GM11168 (cell line): ENCODE data around the gene OPCML.

ENCODE experiments used
- in situ Hi-C: fragments of 300-500 bp; cut with MboI; formaldehyde crosslinking; loops from one replicate; pipeline ENCODE4 v1.12.0; 2022; ENCODE audit warnings: low sequenced_read_pairs; ENCODE audit not compliant: unreplicated experiment

OPCML gene

GRCh38 chr11:133107136-133107535 is 425.2 kb downstream of the OPCML start:
- in situ Hi-C loops = no loop called here

DNA sequence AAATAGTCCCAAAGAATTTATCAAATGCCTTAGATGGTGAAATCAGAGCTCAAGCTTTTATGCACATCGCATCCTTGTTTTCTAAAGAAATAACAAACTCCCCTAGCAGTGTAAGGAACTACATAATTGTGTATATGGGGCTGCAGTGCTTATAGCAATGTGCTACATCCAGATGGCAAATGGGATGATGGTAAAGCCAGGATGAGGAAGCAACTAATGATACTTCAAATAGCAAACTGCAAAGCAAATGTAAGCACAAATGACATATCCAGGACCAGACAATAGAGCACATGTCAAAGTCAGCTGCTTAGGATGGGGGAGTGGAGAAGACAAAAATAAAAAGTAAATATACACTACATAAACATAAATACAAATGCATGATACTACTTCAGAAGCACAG is 425.9 kb downstream of the OPCML start:
- in situ Hi-C loops = no loop called here

DNA sequence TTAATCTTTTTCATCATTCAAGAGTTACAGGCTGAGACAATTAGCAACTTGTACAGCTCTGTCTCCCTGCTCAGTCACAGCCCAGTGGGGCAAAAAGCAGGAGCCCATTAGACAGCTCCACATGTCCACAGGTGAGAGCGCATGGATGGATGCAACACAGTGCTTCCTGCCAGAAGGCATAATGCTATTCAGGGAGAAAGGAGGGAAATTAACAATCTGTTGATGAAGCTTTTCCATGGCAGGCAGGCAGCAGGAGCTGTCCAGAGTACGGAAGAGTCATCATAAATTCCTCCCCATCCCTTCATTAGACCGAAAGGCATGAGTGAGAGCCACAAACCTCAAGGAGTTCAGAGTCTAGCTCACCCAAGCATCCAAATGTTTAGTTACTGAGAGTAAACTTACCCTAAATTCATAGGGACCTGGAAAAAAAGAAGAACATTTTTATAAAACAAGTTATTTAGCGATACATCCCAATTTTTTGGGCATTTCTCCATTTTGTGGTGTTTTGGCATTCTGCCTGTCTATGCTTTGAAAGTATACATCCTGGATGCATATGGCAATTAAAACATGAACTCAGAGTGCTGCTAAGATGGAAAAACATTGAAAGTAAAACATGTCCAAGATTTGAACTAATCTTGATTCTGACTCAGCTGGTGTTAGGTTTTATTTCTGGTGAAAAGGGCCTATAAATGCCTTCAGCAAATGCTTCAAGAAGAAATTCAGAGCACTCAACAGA is 428.1 kb downstream of the OPCML start:
- in situ Hi-C loops = no loop called here

GRCh38 chr11:133096981-133097380 is 435.3 kb downstream of the OPCML start:
- in situ Hi-C loops = no loop called here

DNA sequence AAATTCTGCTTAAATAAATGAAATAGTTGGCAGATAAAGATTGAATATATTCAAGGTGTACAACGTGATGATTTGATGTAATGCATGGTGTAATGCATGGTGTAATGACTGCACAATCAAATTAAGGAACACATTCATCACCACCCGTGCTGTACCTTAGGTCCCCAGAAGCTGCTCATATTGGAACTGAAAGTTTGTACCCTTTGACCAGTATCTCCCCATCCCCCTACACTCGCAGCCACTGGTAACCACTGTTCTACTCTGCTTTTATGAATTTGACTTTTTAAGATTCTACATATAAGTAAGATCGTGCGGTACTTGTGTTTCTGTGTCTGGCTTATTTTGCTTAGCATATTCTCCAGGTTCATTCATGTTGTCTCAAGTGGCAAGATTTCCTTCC is 445.8 kb downstream of the OPCML start:
- in situ Hi-C loops = no loop called here

DNA sequence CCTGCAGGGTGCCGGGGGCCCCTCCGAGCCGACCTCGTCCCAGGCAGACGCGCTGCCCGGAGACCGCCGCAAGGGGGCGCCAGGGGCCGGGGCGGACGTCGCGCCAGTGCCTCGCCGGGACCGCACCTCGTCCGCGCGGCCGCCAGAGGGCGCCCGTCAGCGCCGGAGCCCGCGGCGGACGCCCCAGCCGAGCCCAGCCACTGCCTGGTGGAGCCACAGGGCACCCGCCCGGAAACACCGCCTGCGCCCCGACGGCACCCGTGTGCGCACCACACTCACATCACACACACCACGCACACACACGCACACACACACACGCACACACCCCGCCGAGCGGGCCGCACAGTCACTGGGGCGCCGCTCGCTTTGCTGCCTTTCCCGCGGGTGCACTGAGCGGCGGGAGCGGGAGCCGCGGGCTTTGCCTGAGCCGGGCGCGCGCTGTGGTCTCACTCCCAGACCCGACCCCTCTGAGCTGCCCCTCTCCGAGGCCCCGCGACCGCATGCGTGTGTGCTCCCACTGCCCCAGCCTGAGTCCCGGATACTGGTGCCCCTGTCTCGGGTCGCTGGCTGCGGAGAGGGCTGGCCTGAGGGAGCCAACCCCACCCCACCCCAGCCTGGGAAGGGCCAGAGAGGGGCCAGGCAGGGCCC is 449.3 kb downstream of the OPCML start:
- in situ Hi-C loops = no loop called here

- in situ Hi-C loops = no loop called here
Observed at GRCh38 chr11:133082453-133082781, 449.9 kb downstream of the OPCML start.

DNA sequence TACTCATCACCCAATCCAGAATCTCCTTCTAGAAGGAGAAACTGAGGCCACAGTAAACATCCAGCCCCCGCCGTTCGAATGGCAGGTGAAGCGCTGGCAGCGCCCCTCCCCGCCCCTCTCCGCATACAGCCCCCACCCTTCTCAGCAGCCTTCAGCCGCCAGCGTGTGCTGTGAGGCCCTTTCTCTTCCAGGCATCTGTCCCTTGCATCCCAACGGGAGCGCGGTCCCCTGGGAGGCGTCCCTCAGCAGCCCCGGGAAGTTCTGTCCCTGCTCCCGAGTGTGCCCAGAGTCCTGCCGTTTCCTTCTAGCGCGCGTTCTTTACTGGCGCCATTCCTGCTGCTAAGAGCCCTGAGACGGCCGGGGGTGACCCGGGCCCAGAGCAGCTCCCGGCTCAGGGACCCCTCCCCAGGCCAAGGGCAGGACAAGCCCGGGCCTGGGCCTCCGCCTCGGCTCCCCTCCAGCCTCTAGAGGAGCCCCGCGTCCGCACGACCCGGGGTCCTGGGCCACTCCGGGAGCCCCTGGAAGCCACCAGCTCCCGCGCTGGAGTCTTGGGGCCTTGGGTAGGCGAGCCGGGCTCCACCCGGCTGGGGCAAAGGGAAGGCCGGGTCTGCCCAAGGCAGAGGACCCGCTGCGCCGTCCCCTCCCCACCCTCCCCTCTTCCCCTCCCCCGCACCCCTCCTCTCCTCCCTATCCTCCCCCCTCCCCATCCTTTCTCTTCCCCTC is 450.4 kb downstream of the OPCML start:
- in situ Hi-C loops = no loop called here

GRCh38 chr11:133081020-133081419 is 451.3 kb downstream of the OPCML start:
- in situ Hi-C loops = no loop called here

DNA sequence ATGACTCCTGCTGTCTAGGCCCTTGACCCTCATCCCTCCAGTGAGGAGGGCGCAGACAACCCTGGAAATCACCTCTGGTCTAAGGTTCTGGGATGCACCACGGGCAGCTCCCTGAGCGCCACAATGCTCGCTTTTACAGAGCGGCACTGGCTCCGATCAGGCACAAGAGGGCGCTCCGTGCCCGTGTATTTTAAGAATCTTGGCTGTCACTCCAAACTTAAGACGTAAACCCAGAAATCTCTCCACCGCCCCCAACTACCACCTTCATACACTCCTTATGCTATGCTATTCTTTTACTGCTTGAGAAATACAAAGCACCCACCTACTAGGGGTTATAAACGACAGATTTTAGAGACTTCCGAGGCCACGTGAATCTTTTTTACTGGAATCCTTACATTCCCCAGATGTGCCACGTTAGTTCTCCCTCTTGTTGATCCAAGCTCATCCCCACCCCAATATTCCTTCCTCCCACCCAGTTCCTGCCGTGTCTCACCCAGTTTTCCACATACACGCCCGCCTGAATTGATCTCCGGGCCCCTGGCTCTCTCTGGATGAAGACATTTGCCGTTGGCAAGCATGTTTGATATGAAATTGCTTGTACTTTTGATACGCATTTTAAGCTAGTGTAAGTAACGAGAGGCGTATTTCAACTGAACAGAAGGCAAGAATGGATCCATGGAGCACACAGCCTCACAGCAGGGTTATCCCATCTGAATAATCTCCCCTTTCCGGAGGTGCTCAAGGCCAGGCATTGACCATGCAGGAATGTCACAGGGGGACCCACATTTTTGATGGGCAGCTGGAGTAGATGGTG is 453.5 kb downstream of the OPCML start:
- in situ Hi-C loops = no loop called here

DNA sequence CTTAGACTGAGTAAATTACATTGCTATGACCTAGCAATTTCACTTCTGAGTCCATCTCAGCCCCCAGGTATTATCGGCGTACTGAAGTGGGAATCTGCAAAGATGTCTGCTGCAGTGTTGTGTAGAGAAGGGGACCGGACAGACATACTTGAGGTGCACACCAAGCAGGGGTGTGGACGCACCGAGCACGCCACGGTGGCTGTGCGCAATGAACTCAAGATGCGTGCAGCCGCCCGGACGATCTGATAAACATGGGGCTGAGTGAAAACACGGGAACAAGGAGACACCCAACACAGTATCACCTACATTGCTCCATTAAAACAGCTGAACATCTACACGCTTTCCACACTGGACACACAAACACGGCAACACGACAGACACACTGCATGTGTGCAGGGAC is 454.3 kb downstream of the OPCML start:
- in situ Hi-C loops = no loop called here

DNA sequence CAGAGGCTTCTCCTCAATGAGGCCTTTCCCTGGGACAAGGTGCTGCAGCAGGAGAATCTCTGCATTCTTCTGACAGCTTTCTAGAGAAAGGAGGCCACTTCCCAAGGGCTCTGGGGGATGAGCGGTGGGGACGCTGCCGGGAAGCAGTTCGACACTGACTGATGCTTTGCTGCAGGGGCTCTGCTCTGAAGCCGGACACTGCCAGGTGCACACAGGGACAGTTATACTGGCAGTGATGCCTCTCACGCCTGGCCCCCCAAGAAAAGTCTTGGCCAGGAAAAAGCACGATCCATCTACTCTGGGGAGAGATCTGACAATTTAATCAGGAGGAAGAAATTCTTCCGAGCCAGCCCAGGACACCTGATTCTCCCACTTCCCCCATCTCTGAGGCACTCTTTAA is 456.9 kb downstream of the OPCML start:
- in situ Hi-C loops = no loop called here

DNA sequence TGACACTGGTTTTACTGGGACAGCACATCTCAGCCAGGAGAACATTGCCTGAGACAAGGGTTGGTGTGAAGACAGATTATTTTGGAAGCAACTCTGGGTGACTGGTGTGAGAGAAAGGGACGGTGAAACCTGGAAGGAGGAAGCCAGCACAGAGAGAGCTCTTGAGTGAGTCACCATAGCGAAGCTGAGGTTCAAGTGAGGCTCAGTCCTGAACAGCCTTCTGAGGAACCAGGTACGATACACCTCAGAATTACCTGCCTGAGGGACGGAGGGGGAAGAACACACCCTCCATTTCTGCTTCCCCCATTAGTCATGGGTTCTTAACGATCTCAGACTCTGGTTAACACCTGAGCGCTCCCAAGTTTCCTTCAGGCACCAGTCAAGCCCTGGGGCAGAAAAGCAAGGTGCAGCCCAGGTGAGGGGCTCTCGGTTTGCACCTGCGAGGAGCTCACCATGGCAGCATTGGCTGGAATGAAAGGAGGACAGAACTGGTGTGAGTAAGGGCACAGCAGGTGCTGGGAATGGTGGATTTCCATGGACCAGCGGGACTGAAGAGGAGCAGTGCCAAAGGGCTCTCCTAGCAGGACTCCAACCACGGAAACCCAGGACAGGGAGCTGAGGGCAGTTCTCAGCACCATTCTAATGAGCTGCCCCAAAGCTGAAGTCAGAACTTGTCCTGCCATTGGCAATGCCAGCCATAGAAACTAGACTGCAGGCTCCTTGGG is 459.3 kb downstream of the OPCML start:
- in situ Hi-C loops = no loop called here

- in situ Hi-C loops = no loop called here
Observed at GRCh38 chr11:133072378-133072777, 459.9 kb downstream of the OPCML start.

DNA sequence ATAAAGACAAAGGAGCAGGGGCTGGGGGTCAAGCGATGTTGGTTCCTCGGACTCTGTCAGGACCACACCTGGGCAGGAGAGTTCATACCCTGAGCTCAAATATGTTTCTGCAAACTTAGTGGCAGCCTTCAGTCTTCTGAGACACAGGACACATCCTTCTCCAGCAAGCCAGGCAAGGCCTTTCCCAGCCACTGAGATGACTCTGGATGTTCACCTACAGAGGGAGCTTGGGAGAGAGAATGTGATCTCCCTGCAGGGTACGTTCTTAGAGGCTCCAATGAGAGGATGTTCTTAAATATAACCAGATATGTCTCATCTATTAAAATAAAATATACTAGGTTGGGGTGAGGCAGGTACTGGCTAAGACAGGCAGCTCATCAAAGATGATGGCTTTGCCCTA is 461.5 kb downstream of the OPCML start:
- in situ Hi-C loops = no loop called here

GRCh38 chr11:133070021-133070713 is 462.1 kb downstream of the OPCML start:
- in situ Hi-C loops = no loop called here

DNA sequence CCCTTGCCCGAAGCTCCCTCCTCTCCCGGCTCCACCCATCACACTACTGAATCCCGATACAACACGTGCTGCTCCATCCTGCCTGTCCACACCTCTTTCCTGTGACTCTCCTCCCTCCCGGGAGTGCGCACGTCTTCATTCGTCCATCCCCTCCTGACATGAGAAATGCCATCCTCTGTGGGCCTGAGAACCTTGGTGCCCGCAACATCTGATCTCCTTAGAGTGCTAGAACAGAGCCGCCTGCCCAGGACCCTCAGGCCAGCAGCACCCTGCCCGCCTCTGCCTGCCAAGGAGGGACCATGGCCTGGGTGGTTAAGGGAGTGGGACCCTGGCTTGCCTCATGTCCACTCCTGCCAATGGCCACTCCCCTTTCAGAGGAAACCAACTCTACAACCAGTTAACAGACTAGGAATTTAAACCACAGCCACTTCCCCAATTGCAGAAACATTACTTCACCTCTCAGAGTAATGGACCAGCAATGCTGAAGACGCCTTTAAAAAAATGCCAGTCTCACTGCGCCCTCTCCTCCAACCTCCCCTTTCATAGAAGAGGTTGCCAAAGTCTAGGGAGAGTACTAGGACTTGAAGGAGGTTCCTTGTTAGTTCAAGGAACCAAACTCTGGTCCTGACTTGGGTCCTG is 466.3 kb downstream of the OPCML start:
- in situ Hi-C loops = no loop called here

DNA sequence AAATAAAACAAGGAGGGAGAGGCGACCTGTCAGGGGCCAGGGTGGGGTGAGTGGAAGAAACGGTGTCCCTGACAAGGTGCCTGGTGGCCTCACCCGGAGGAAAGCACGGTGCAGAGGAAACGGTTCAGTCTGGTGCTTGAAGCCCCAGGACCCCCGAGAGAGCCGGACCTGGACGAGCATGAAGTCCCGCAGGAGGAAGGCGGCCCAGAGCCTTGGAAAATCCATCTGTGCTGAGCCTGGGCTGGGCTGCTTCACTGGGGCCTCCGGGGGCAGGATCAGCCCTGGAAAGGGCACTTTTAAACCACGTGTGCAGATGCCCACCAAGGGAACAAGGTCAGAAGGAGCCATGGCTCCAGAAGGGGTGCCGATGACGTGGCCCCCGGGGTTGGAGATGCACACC is 467.3 kb downstream of the OPCML start:
- in situ Hi-C loops = no loop called here
